Breast epithelium (tissue), 3 donors: ENCODE measurements around the gene MBLAC1.

Experiments used
- POLR2A ChIP-seq: fragments of 450-650 bp; IDR thresholded peaks from one replicate; pipeline ENCODE4 v1.6.1; 2016; ENCODE audit warnings: antibody characterized with exemption, mild to moderate bottlenecking, moderate library complexity
- POLR2AphosphoS5 ChIP-seq, 3 donors: sonication (generic); formaldehyde crosslinking; IDR thresholded peaks; one replicate each; pipeline ENCODE4 v1.6.1; 2017; ENCODE audit warnings: antibody characterized with exemption in 3 of 3
- TF ChIP-seq, protein P1 (sequence below), 3 donors: fragments of 450-650 bp; IDR thresholded peaks; one replicate each; pipeline ENCODE4 v1.5.1; 2016 to 2017; ENCODE audit warnings: antibody characterized with exemption in 3 of 3, mild to moderate bottlenecking in 3 of 3, moderate library complexity in 3 of 3

- no peak for TF ChIP-seq POLR2A
- TF ChIP-seq, protein P1, sequence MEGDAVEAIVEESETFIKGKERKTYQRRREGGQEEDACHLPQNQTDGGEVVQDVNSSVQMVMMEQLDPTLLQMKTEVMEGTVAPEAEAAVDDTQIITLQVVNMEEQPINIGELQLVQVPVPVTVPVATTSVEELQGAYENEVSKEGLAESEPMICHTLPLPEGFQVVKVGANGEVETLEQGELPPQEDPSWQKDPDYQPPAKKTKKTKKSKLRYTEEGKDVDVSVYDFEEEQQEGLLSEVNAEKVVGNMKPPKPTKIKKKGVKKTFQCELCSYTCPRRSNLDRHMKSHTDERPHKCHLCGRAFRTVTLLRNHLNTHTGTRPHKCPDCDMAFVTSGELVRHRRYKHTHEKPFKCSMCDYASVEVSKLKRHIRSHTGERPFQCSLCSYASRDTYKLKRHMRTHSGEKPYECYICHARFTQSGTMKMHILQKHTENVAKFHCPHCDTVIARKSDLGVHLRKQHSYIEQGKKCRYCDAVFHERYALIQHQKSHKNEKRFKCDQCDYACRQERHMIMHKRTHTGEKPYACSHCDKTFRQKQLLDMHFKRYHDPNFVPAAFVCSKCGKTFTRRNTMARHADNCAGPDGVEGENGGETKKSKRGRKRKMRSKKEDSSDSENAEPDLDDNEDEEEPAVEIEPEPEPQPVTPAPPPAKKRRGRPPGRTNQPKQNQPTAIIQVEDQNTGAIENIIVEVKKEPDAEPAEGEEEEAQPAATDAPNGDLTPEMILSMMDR (IDR thresholded peaks at IDR 0.05), result no peak
- TF ChIP-seq POLR2AphosphoS5 (IDR thresholded peaks at IDR 0.05), result no peak
Observed at GRCh38 chr7:100166317-100166940, 39.7 kb downstream of the MBLAC1 start.
